Stimulated activated CD4-positive, alpha-beta T cell treated with anti-CD3 and anti-CD28 coated beads, Interleukin-12 subunit alpha, Interleukin-12 subunit beta, amount 100 ng/mL, for 48 hours (primary cell): ENCODE data around the gene TNFSF9.

Source experiments
- DNase-seq, 3 donors: peaks; one replicate each; pipeline ENCODE4 v3.0.0-alpha.2; 2020; ENCODE audit warnings: low read depth in 2 of 3, low spot score in 1 of 3

The TNFSF9 gene

GRCh38 chr19:6530386-6531162, at the start of gene TNFSF9:
TSS of gene TNFSF9 (plus strand) at chr19:6531026. CDS start at chr19:6531037, 11 bp downstream.
- peak; percentile 72 to 81 (median 78) for DNase-seq

GRCh38 chr19:6481541-6482342, 49.1 kb upstream of the TNFSF9 start, which contains the start of gene DENND1C:
TSS of gene DENND1C (minus strand) at chr19:6481787. CDS start at chr19:6481695, 92 bp downstream.
- peak in 2 of 3 donors; percentile 56 to 62 for DNase-seq

GRCh38 chr19:6482343-6482686, 48.5 kb upstream of the TNFSF9 start:
- DNase-seq, result no peak

GRCh38 chr19:6483235-6483634, 47.6 kb upstream of the TNFSF9 start:
- DNase-seq, result no peak

GRCh38 chr19:6484230-6484629, 46.6 kb upstream of the TNFSF9 start:
- no peak for DNase-seq

- no peak for DNase-seq
Measured at GRCh38 chr19:6484831-6485230, 46.0 kb upstream of the TNFSF9 start.

- DNase-seq, result no peak
Measured at GRCh38 chr19:6489278-6490061, 41.4 kb upstream of the TNFSF9 start.

- DNase-seq, result no peak
Measured at GRCh38 chr19:6490134-6490533, 40.7 kb upstream of the TNFSF9 start.

- no peak for DNase-seq
Measured at GRCh38 chr19:6491802-6492592, 38.8 kb upstream of the TNFSF9 start.

GRCh38 chr19:6494438-6495036, 36.3 kb upstream of the TNFSF9 start:
- DNase-seq, result no peak

- DNase-seq, result no peak
Measured at GRCh38 chr19:6495947-6496346, 34.9 kb upstream of the TNFSF9 start.

GRCh38 chr19:6498294-6499036, 32.4 kb upstream of the TNFSF9 start:
- DNase-seq, result no peak

- no peak for DNase-seq
Measured at GRCh38 chr19:6499052-6499790, 31.6 kb upstream of the TNFSF9 start.

- no peak for DNase-seq
Measured at GRCh38 chr19:6500837-6501739, 29.7 kb upstream of the TNFSF9 start.

- DNase-seq, result no peak
Measured at GRCh38 chr19:6501740-6502648, 28.8 kb upstream of the TNFSF9 start, which contains the start of gene TUBB4A. TSS of gene TUBB4A (minus strand) at chr19:6502309. CDS start at chr19:6502212, 97 bp downstream.

GRCh38 chr19:6503407-6504201, 27.2 kb upstream of the TNFSF9 start:
- DNase-seq, result no peak
